Measurements from ENCODE around the gene CARF.

CARF gene

DNA sequence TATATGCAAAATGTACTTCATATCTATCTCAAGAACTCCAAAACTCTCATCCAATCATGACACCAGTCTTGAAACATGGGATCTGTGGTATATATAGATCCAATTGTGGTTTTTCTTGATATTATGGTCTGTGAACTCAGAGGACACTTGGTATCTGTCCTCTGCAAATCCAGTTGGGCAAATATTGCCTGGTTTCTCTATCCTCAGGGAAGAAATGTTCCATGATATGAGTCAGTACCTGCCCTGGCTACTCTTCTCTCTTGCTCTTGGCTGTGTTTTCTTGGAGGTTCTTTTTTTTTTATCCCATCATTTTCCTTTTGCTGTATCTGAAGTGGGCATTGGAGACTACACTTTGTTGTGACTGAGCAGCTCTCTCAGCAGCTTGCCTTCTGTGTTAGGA lies 113.5 kb downstream of the CARF start:
- no peak for DNase-seq

- DNase-seq, result no peak
Observed at GRCh38 chr2:203030545-203030944, 118.5 kb downstream of the CARF start.

GRCh38 chr2:203030991-203031390 lies 118.9 kb downstream of the CARF start:
- DNase-seq, result no peak

DNA sequence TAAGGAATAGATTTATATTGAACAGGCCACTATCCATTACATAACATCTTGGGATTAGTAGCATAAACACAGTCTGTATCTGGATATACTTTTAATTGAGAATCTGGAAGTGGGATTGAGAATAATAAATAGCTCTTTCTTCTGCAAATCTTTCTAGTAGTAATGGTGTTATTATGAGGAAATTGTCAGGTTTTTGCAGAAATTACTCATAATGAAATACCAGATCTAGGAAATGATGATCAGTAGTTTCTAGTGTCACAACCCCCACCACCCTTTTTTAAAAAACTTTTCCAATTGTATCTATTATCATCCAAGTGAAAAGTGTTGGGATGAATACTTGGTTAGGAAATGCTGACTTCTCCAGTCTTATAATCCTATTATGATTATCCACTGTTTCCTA lies 121.3 kb downstream of the CARF start:
- DNase-seq, result no peak

- no peak for DNase-seq
Observed at GRCh38 chr2:203035879-203036470, 123.9 kb downstream of the CARF start.

All from CD4-positive, alpha-beta T cell treated with Interleukin-10 for 1 hour (primary cell).